CD4-positive, alpha-beta memory T cell (primary cell): ENCODE results near the gene PCSK6. TPM values are rescaled to one million over a fixed set of nuclear protein-coding genes. Genes with fewer than 3 reads are reported as not detected.

Source experiments
- CTCF ChIA-PET: fragments of 350-600 bp; sonication (Branson Sonifier 250); formaldehyde crosslinking; loops from one replicate; lab custom pipeline; 2021; ENCODE audit warnings: inconsistent platforms; ENCODE audit not compliant: partially characterized antibody; lab: Charles Lee
- POLR2A ChIA-PET: fragments of 350-600 bp; sonication (Branson Sonifier 250); formaldehyde crosslinking; loops from one replicate; lab custom pipeline; 2021; ENCODE audit not compliant: partially characterized antibody; lab: Charles Lee
- DNase-seq, 5 donors: peaks; one replicate each; pipeline versions ENCODE4 v3.0.0 to v3.0.0-alpha.2; 2020 to 2022; ENCODE audit warnings: mixed read lengths in 1 of 5
- H3K27ac ChIP-seq: one replicate; pipeline ENCODE4 v1.7.0; 2013; ENCODE audit warnings: low read depth, low read length
- H3K27me3 ChIP-seq: 2 replicates; pipeline ENCODE4 v1.7.0; 2013; ENCODE audit warnings: mild to moderate bottlenecking, low read length, moderate library complexity; ENCODE audit not compliant: insufficient read depth
- H3K36me3 ChIP-seq: 2 replicates; pipeline ENCODE4 v1.7.0; 2013; ENCODE audit warnings: mild to moderate bottlenecking, low read length, moderate library complexity; ENCODE audit not compliant: insufficient read depth
- H3K4me1 ChIP-seq: 2 replicates; pipeline ENCODE4 v1.7.0; 2013; ENCODE audit warnings: mild to moderate bottlenecking, low read length, moderate library complexity; ENCODE audit not compliant: insufficient read depth
- H3K4me3 ChIP-seq, 2 donors: one replicate each; pipeline ENCODE4 v1.7.0; 2013; ENCODE audit warnings: low read length in 2 of 2, mild to moderate bottlenecking in 1 of 2
- H3K9me3 ChIP-seq, 2 donors: one replicate each; pipeline ENCODE4 v1.7.0; 2013; ENCODE audit warnings: low read length in 2 of 2, control low read depth in 1 of 2; ENCODE audit not compliant: control insufficient read depth in 1 of 2
- H3K27ac Mint-ChIP-seq, 7 donors: one replicate each; pipeline ENCODE4 v1.8.0; 2020 to 2021; ENCODE audit warnings: mixed read lengths in 7 of 7, mild to moderate bottlenecking in 6 of 7, inconsistent platforms in 3 of 7, moderate library complexity in 3 of 7
- H3K27me3 Mint-ChIP-seq, 2 donors: one replicate each; pipeline ENCODE4 v1.8.0; 2020 to 2021; ENCODE audit warnings: mixed read lengths in 2 of 2
- H3K36me3 Mint-ChIP-seq, 2 donors: one replicate each; pipeline ENCODE4 v1.8.0; 2020 to 2021; ENCODE audit warnings: mixed read lengths in 2 of 2, inconsistent platforms in 1 of 2, mild to moderate bottlenecking in 1 of 2
- H3K4me1 Mint-ChIP-seq, 4 donors: one replicate each; pipeline ENCODE4 v1.8.0; 2020 to 2021; ENCODE audit warnings: mixed read lengths in 4 of 4, mild to moderate bottlenecking in 1 of 4
- H3K4me3 Mint-ChIP-seq, 8 donors: one replicate each; pipeline ENCODE4 v1.8.0; 2020 to 2021; ENCODE audit warnings: mixed read lengths in 8 of 8, mild to moderate bottlenecking in 7 of 8, moderate library complexity in 6 of 8, inconsistent platforms in 3 of 8
- H3K9me3 Mint-ChIP-seq, 8 donors: one replicate each; pipeline ENCODE4 v1.8.0; 2020 to 2021; ENCODE audit warnings: mixed read lengths in 8 of 8, mild to moderate bottlenecking in 5 of 8, inconsistent platforms in 3 of 8, moderate library complexity in 1 of 8
- intact Hi-C: fragments of 100-400 bp; cut with micrococcal nuclease; formaldehyde crosslinking; loops from one replicate; pipeline ENCODE4 v1.15.1; 2023
- polyA plus RNA-seq, 2 donors: library from polyadenylated mRNA; unstranded; fragments of 300-500 nt; fragmentation: Illumina TruSeq; gene quantifications; one replicate each; pipeline ENCODE4 v1.2.3, GENCODE V29; 2021
- total RNA-seq, 2 experiments: library from RNA; stranded (reverse); gene quantifications; one replicate each; pipeline ENCODE4 v1.2.3, GENCODE V29; 2021

Gene PCSK6
- total and polyA plus RNA-seq, 4 experiments from 2014 or later = 0.08 to 0.53 (median 0.32) TPM

- Mint-ChIP-seq H3K27me3 (no peaks in the 10 kb centered on the region), H3K4me1 (peaks cover 19 to 47% (median 30%) of the 10 kb centered on the region in 4 donors), H3K4me3 (peak overlapping the region; percentile 39 to 99 (median 92)), H3K36me3 (peaks cover 0 to 23% of the 10 kb centered on the region in 2 donors), H3K27ac (peak overlapping the region in 4 of 7 donors; percentile 37 to 94 (median 90)), H3K9me3 (no peaks in the 10 kb centered on the region)
- ChIA-PET POLR2A (interaction anchor here (0.6 to 5.6 kb wide), 6 partner anchors 8 to 356 kb away, joined by 3 to 56 read pairs (median 26); partner anchors contain the start of genes CHSY1 and TM2D3), CTCF (interaction anchor here (0.6 to 6.3 kb wide), 7 partner anchors 9 to 359 kb away, joined by 3 to 40 read pairs (median 9); no protein-coding TSS in a partner anchor)
- peaks cover 33% of the 10 kb centered on the region for H3K4me1 ChIP-seq
- H3K27me3 ChIP-seq = no peaks in the 10 kb centered on the region
- no peak for DNase-seq
- H3K36me3 ChIP-seq = peaks cover 4% of the 10 kb centered on the region
- intact Hi-C loops = no loop called here
- no peak overlapping the region for H3K4me3 ChIP-seq
- no peak overlapping the region for H3K27ac ChIP-seq
- H3K9me3 ChIP-seq = no peaks in the 10 kb centered on the region
These were observed 192.8 kb downstream of the PCSK6 start for GRCh38 chr15:101296418-101297405.

GRCh38 chr15:101295607-101296161 lies 193.8 kb downstream of the PCSK6 start:
- no peak for DNase-seq
- ChIA-PET CTCF (interaction anchor here (0.6 to 6.3 kb wide), 4 partner anchors 8 to 346 kb away, joined by 3 to 40 read pairs (median 9); no protein-coding TSS in a partner anchor), POLR2A (interaction anchor here (0.6 to 5.6 kb wide), 18 partner anchors 7 to 946 kb away, joined by 3 to 56 read pairs (median 9); partner anchors contain the start of genes ASB7, CHSY1, LINS1 and SELENOS)
- H3K4me1 Mint-ChIP-seq = peaks cover 23 to 51% (median 33%) of the 10 kb centered on the region in 4 donors
- no peaks in the 10 kb centered on the region for H3K9me3 Mint-ChIP-seq
- peak overlapping the region; percentile 89 to 99 (median 98) for H3K27ac Mint-ChIP-seq
- H3K36me3 Mint-ChIP-seq = peaks cover 0 to 31% of the 10 kb centered on the region in 2 donors
- peak overlapping the region; percentile 67 to 93 for H3K4me3 ChIP-seq
- H3K27me3 ChIP-seq = no peaks in the 10 kb centered on the region
- no peaks in the 10 kb centered on the region for H3K9me3 ChIP-seq
- H3K36me3 ChIP-seq = peaks cover 6% of the 10 kb centered on the region
- intact Hi-C loops = loop anchor here (1.0 kb wide), 3 partner anchors 39 to 429 kb away; partner anchors contain the start of genes TARS3 and TM2D3
- peaks cover 41% of the 10 kb centered on the region for H3K4me1 ChIP-seq
- peak overlapping the region; percentile 93 to 99 (median 96) for H3K4me3 Mint-ChIP-seq
- H3K27ac ChIP-seq = peak overlapping the region; percentile 94
- no peaks in the 10 kb centered on the region for H3K27me3 Mint-ChIP-seq

GRCh38 chr15:101294731-101295606 lies 194.5 kb downstream of the PCSK6 start, which contains the start of gene SNRPA1:
SNRPA1 (minus strand) TSS chr15:101295248; CDS start chr15:101295178, 70 bp downstream.
- H3K4me1 ChIP-seq = peaks cover 47% of the 10 kb centered on the region
- Mint-ChIP-seq H3K4me3 (peak within 1 kb of the TSS; percentile 93 to 99 (median 96)), H3K36me3 (peaks cover 4 to 38% of the 10 kb centered on the region in 2 donors), H3K27me3 (no peaks in the 10 kb centered on the region), H3K4me1 (peaks cover 26 to 57% (median 39%) of the 10 kb centered on the region in 4 donors), H3K9me3 (no peaks in the 10 kb centered on the region), H3K27ac (peak within 1 kb of the TSS; percentile 89 to 99 (median 98))
- no peaks in the 10 kb centered on the region for H3K27me3 ChIP-seq
- H3K36me3 ChIP-seq = peaks cover 6% of the 10 kb centered on the region
- H3K27ac ChIP-seq = peak within 1 kb of the TSS; percentile 94
- H3K9me3 ChIP-seq = no peaks in the 10 kb centered on the region
- POLR2A ChIA-PET = interaction anchor here (0.6 to 5.6 kb wide), 24 partner anchors 10 to 1561 kb away, joined by 3 to 56 read pairs (median 6); partner anchors contain the start of genes ASB7, CHSY1, LINS1 and LYSMD4
- intact Hi-C loops = loop anchor here (1.0 kb wide), 6 partner anchors 18 to 693 kb away; partner anchors contain the start of genes ASB7, LINS1, SELENOS and TARS3
- peak; percentile 94 to 97 (median 95) for DNase-seq
- CTCF ChIA-PET = interaction anchor here (1.0 to 6.3 kb wide), 7 partner anchors 10 to 347 kb away, joined by 3 to 40 read pairs (median 4); no protein-coding TSS in a partner anchor
- H3K4me3 ChIP-seq = peak within 1 kb of the TSS; percentile 93 to 96

- H3K4me1 Mint-ChIP-seq = peaks cover 34 to 71% (median 51%) of the 10 kb centered on the region in 4 donors
- peak overlapping the region; percentile 89 to 99 (median 98) for H3K27ac Mint-ChIP-seq
- ChIA-PET POLR2A (interaction anchor here (0.8 to 5.6 kb wide), 8 partner anchors 11 to 360 kb away, joined by 3 to 56 read pairs (median 8); partner anchors contain the start of genes CHSY1 and TM2D3), CTCF (interaction anchor here (1.2 to 6.3 kb wide), 8 partner anchors 9 to 349 kb away, joined by 3 to 40 read pairs (median 4); no protein-coding TSS in a partner anchor)
- peaks cover 18 to 51% of the 10 kb centered on the region in 2 donors for H3K36me3 Mint-ChIP-seq
- H3K27ac ChIP-seq = peak overlapping the region; percentile 94
- intact Hi-C loops = no loop called here
- H3K36me3 ChIP-seq = peaks cover 6% of the 10 kb centered on the region
- H3K9me3 ChIP-seq = no peaks in the 10 kb centered on the region
- H3K27me3 Mint-ChIP-seq = no peaks in the 10 kb centered on the region
- peaks cover 47% of the 10 kb centered on the region for H3K4me1 ChIP-seq
- no peaks in the 10 kb centered on the region for H3K27me3 ChIP-seq
- no peaks in the 10 kb centered on the region for H3K9me3 Mint-ChIP-seq
- no peak for DNase-seq
- H3K4me3 ChIP-seq = peak overlapping the region; percentile 93 to 96
- H3K4me3 Mint-ChIP-seq = peak overlapping the region; percentile 93 to 99 (median 96)
These were observed 196.4 kb downstream of the PCSK6 start for GRCh38 chr15:101293122-101293521.

- Histone ChIP-seq H3K4me3 (no peak overlapping the region), H3K27me3 (no peaks in the 10 kb centered on the region), H3K36me3 (peaks cover 36% of the 10 kb centered on the region), H3K4me1 (peaks cover 45% of the 10 kb centered on the region), H3K9me3 (no peaks in the 10 kb centered on the region), H3K27ac (no peak overlapping the region)
- ChIA-PET CTCF (interaction anchor here (0.8 to 3.9 kb wide), 21 partner anchors 9 to 368 kb away, joined by 3 to 50 read pairs (median 4); no protein-coding TSS in a partner anchor), POLR2A (interaction anchor here (1.5 to 2.4 kb wide), 2 partner anchors 351 to 353 kb away, joined by 4 to 5 read pairs; no protein-coding TSS in a partner anchor)
- intact Hi-C loops = no loop called here
- Mint-ChIP-seq H3K4me1 (peaks cover 31 to 49% (median 41%) of the 10 kb centered on the region in 4 donors), H3K9me3 (no peaks in the 10 kb centered on the region), H3K4me3 (peak overlapping the region in 2 of 8 donors; percentile 57 to 70), H3K27ac (peak overlapping the region; percentile 36 to 94 (median 79)), H3K27me3 (no peaks in the 10 kb centered on the region), H3K36me3 (peaks cover 44 to 76% of the 10 kb centered on the region in 2 donors)
- DNase-seq = peak in 4 of 5 donors; percentile 62 to 67 (median 63)
These were observed 200.5 kb downstream of the PCSK6 start for GRCh38 chr15:101288905-101289513.
